ENCODE data around the gene CCDC137. TPM values are rescaled to one million over a fixed set of nuclear protein-coding genes. Genes with fewer than 3 reads are reported as not detected.

Gene CCDC137
- total and polyA plus RNA-seq, 2 donors (not counting 3 experiments of a cell fraction or from before 2014, with no cell fraction given), result 12.9 to 32.2 TPM

DNA sequence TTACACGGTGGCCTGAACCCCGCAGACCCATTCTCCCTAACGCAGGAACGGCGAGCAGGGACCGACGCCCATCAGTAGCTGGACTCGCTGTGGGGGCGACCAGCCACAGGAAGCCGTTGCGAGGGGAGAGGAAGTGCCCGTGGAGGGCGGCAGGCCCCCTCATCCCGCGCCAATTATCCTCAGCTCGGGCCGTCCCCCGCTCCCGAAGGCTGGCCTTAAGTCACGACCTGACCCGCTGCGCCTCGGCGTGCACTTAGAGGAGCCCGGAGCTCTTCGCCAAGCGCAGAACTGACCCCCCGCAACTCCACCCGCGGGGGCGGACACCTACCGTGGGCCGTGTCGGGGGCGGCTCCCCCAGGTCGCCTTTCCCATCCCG, 16.7 kb downstream of the CCDC137 start:
- Histone ChIP-seq H3K4me3 (replicated peaks in 1 of 3; ENCODE audit: insufficient read depth in 1 of 3, low read depth in 1 of 3, low read length in 3 of 3) (peak overlapping the region; percentile 46 to 93 (median 66)), H4K20me1 (replicated peaks; ENCODE audit: control insufficient read depth, extremely low read depth, insufficient read depth, low read length) (no peaks in the 10 kb centered on the region), H3K9ac (replicated peaks; ENCODE audit: extremely low read depth, insufficient read depth, low read length) (peak overlapping the region; percentile 87), H3K9me1 (replicated peaks; ENCODE audit: control insufficient read depth, extremely low read depth, insufficient read depth, low read length) (no peaks in the 10 kb centered on the region), H3K27me3 (ENCODE audit: control insufficient read depth in 2 of 2, insufficient read depth in 2 of 2, low read length in 2 of 2) (no peaks in the 10 kb centered on the region), H3K9me3 (replicated peaks; ENCODE audit: control insufficient read depth, insufficient read depth, low read length) (no peaks in the 10 kb centered on the region), H3K36me3 (ENCODE audit: control insufficient read depth in 2 of 2, extremely low read depth in 1 of 2, insufficient read depth in 2 of 2, low read length in 2 of 2) (peaks cover 6 to 28% of the 10 kb centered on the region in 2 experiments), H2AFZ (ENCODE audit: low read depth, low read length) (peak overlapping the region; percentile 39), H3K27ac (ENCODE audit: insufficient read depth, low read depth, low read length) (peak overlapping the region; percentile 43), H3K4me2 (ENCODE audit: insufficient read depth, low read length) (peak overlapping the region; percentile 47), H3K4me1 (ENCODE audit: control insufficient read depth, extremely low read depth, insufficient read depth, low read length) (peaks cover 16% of the 10 kb centered on the region), H3K79me2 (ENCODE audit: control insufficient read depth, insufficient read depth, low read length) (peaks cover 60% of the 10 kb centered on the region)
- ChIA-PET CTCF (interaction anchor here (1.2 to 3.0 kb wide), 2 partner anchors 15 to 19 kb away, joined by 4 to 19 read pairs; partner anchors contain the start of gene MRPL12), POLR2A (interaction anchor here (1.0 kb wide), 3 partner anchors 10 to 20 kb away, joined by 3 to 4 read pairs (median 3); partner anchors contain the start of genes CCDC137, MRPL12 and OXLD1)
- DNase-seq (ENCODE audit: low read depth, low spot score) (no peak), FAIRE-seq (no peak)
- BruUV-seq (replicated peaks), result no TSS peak
- dilution Hi-C loops (cut with MboI; ENCODE audit: extremely low pct_ligation_motif_present, low sequenced_read_pairs) (no loop called here), intact Hi-C loops (cut with micrococcal nuclease) (loop anchor here (1.0 kb wide), 1 partner anchor 28 kb away; no protein-coding TSS in a partner anchor)
- TF ChIP-seq MYC (IDR thresholded peaks at IDR 0.05; ENCODE audit: low read depth, low read length), result no peak
- no peak for TF ChIP-seq JUN (IDR thresholded peaks at IDR 0.05; ENCODE audit: borderline replicate concordance, insufficient read depth, insufficient read length, low read depth)
- TF ChIP-seq, protein P1, sequence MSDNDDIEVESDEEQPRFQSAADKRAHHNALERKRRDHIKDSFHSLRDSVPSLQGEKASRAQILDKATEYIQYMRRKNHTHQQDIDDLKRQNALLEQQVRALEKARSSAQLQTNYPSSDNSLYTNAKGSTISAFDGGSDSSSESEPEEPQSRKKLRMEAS (IDR thresholded peaks at IDR 0.05; ENCODE audit: insufficient read depth, insufficient read length), result no peak
- no peak for TF ChIP-seq GATA2 (IDR thresholded peaks at IDR 0.05; ENCODE audit: insufficient read depth, insufficient read length, low read depth, low read length)
- no peak for TF ChIP-seq POLR2A (IDR thresholded peaks at IDR 0.05; ENCODE audit: low read depth, low read length)
- no peak for TF ChIP-seq CTCF (IDR thresholded peaks at IDR 0.05; ENCODE audit: extremely low read depth in 1 of 2, insufficient read depth in 1 of 2, low read depth in 1 of 2, low read length in 2 of 2)
- no peak for TF ChIP-seq EZH2 (IDR thresholded peaks at IDR 0.05; ENCODE audit: borderline replicate concordance, low read depth, low read length, severe bottlenecking)
- TF ChIP-seq FOS (IDR thresholded peaks at IDR 0.05; ENCODE audit: borderline replicate concordance, insufficient read depth, low read length), result no peak
